H1 (cell line): ENCODE data around the gene IFNK. TPM values are rescaled to one million over a fixed set of nuclear protein-coding genes. Genes with fewer than 3 reads are reported as not detected.

ENCODE experiments used
- CTCF ChIA-PET: fragments of 300-600 bp; sonication (Branson Sonifier 250); formaldehyde crosslinking; loops from one replicate; lab custom pipeline; 2021; ENCODE audit not compliant: partially characterized antibody; lab: Charles Lee
- POLR2A ChIA-PET: fragments of 300-600 bp; sonication (Branson Sonifier 250); formaldehyde crosslinking; loops from one replicate; lab custom pipeline; 2021; ENCODE audit warnings: inconsistent platforms; ENCODE audit not compliant: partially characterized antibody; lab: Charles Lee
- DNase-seq, 2 experiments: peaks; one replicate each; pipeline versions ENCODE4 v3.0.0 to v3.0.0-alpha.2; 2010 to 2022; ENCODE audit warnings: low spot score in 2 of 2, low read depth in 1 of 2, mixed read lengths in 1 of 2
- FAIRE-seq: peaks from 2 replicates; lab custom pipeline; 2011; peaks lifted over from hg19 to GRCh38; lab: Jason Lieb, UNC
- H2AFZ ChIP-seq: 2 replicates; pipeline ENCODE4 v1.8.1; 2012; ENCODE audit warnings: low read length, inconsistent platforms
- H2AK5ac ChIP-seq: 2 replicates; pipeline ENCODE4 v1.6.1; 2013; ENCODE audit warnings: low read depth, low read length
- H2BK120ac ChIP-seq: replicated peaks from 2 replicates; pipeline ENCODE3; 2013; ENCODE audit warnings: low read depth, low read length, inconsistent platforms
- H2BK12ac ChIP-seq: 2 replicates; pipeline ENCODE4 v1.6.1; 2013; ENCODE audit warnings: low read depth, low read length
- H2BK15ac ChIP-seq: 2 replicates; pipeline ENCODE4 v1.6.1; 2013; ENCODE audit warnings: low read length
- H2BK20ac ChIP-seq: 2 replicates; pipeline ENCODE4 v1.6.1; 2013; ENCODE audit warnings: low read length
- H2BK5ac ChIP-seq: 2 replicates; pipeline ENCODE4 v1.6.1; 2013; ENCODE audit warnings: low read depth, low read length
- H3K14ac ChIP-seq: 2 replicates; pipeline ENCODE4 v1.6.1; 2013; ENCODE audit warnings: inconsistent platforms; ENCODE audit not compliant: insufficient read length
- H3K18ac ChIP-seq: 2 replicates; pipeline ENCODE4 v1.6.1; 2013; ENCODE audit warnings: low read length; ENCODE audit errors: extremely low read depth
- H3K23ac ChIP-seq: 2 replicates; pipeline ENCODE4 v1.6.1; 2013; ENCODE audit warnings: inconsistent platforms; ENCODE audit not compliant: insufficient read length
- H3K23me2 ChIP-seq: 2 replicates; pipeline ENCODE4 v1.6.1; 2013; ENCODE audit warnings: low read depth, low read length
- H3K27ac ChIP-seq: 2 replicates; pipeline ENCODE4 v1.6.1; 2011; ENCODE audit warnings: low read depth, low read length, inconsistent platforms
- H3K27me3 ChIP-seq, 4 experiments: replicated peaks in 1 of 4; 1 replicate in 1 of 4; 2 replicates in 3 of 4; pipeline versions ENCODE4 v1.6.1 to v1.8.1; 2011 to 2013; ENCODE audit warnings: low read length in 3 of 4, mild to moderate bottlenecking in 3 of 4, inconsistent platforms in 2 of 4, mixed read lengths in 2 of 4, moderate library complexity in 1 of 4; ENCODE audit not compliant: control insufficient read depth in 3 of 4, insufficient read depth in 3 of 4; ENCODE audit errors: extremely low read depth in 1 of 4
- H3K36me3 ChIP-seq, 4 experiments: 2 replicates each; pipeline versions ENCODE4 v1.6.1 to v1.8.1; 2011 to 2013; ENCODE audit warnings: mild to moderate bottlenecking in 4 of 4, low read length in 3 of 4, moderate library complexity in 2 of 4, control low read depth in 1 of 4, inconsistent platforms in 1 of 4; ENCODE audit not compliant: insufficient read depth in 4 of 4, control insufficient read depth in 2 of 4
- H3K4ac ChIP-seq: replicated peaks from 2 replicates; pipeline ENCODE3; 2013; ENCODE audit warnings: low read length, low read depth, mixed read lengths, inconsistent platforms; ENCODE audit not compliant: insufficient read length
- H3K4me1 ChIP-seq, 4 experiments: replicated peaks in 1 of 4; 1 replicate in 1 of 4; 2 replicates in 3 of 4; pipeline versions ENCODE4 v1.6.1 to v1.8.1; 2011 to 2013; ENCODE audit warnings: low read length in 3 of 4, inconsistent platforms in 2 of 4, mixed read lengths in 1 of 4; ENCODE audit not compliant: insufficient read depth in 4 of 4, control insufficient read depth in 3 of 4
- H3K4me2 ChIP-seq, 2 experiments: 2 replicates each; pipeline versions ENCODE4 v1.6.1 to v1.8.1; 2011 to 2013; ENCODE audit warnings: low read depth in 2 of 2, low read length in 2 of 2, control low read depth in 1 of 2, inconsistent platforms in 1 of 2, mild to moderate bottlenecking in 1 of 2; ENCODE audit not compliant: insufficient read depth in 1 of 2
- H3K4me3 ChIP-seq, 4 experiments: fragments of 200-600, 300-600 bp in 1 of 4; sonication (generic), shearing (Covaris generic), sonication (Bioruptor Twin) in 1 of 4; 2 replicates each; pipeline versions ENCODE4 v1.5.1 to v1.8.1; 2011 to 2016; ENCODE audit warnings: low read length in 4 of 4, low read depth in 3 of 4, control low read depth in 2 of 4, inconsistent platforms in 2 of 4, mild to moderate bottlenecking in 2 of 4, mixed read lengths in 1 of 4, moderate library complexity in 1 of 4; ENCODE audit not compliant: insufficient read depth in 2 of 4; ENCODE audit errors: extremely low read depth in 1 of 4
- H3K56ac ChIP-seq: replicated peaks from 2 replicates; pipeline ENCODE3; 2013; ENCODE audit warnings: low read depth, mild to moderate bottlenecking, mixed read lengths, low read length, inconsistent platforms; ENCODE audit not compliant: insufficient read length
- H3K79me1 ChIP-seq: 2 replicates; pipeline ENCODE4 v1.6.1; 2013; ENCODE audit warnings: low read depth, low read length, control low read depth
- H3K79me2 ChIP-seq, 2 experiments: 2 replicates each; pipeline versions ENCODE4 v1.6.1 to v1.8.1; 2012 to 2013; ENCODE audit warnings: low read length in 2 of 2, mild to moderate bottlenecking in 2 of 2, inconsistent platforms in 1 of 2; ENCODE audit not compliant: insufficient read depth in 2 of 2, control insufficient read depth in 1 of 2
- H3K9ac ChIP-seq, 4 experiments: replicated peaks in 1 of 4; 1 replicate in 1 of 4; 2 replicates in 3 of 4; pipeline versions ENCODE4 v1.6.1 to v1.8.1; 2011 to 2013; ENCODE audit warnings: low read depth in 3 of 4, low read length in 3 of 4, control low read depth in 2 of 4, mild to moderate bottlenecking in 2 of 4, moderate library complexity in 2 of 4, inconsistent platforms in 1 of 4; ENCODE audit errors: extremely low read depth in 1 of 4
- H3K9me3 ChIP-seq, 2 experiments: 2 replicates each; pipeline versions ENCODE4 v1.6.1 to v1.8.1; 2012 to 2013; ENCODE audit warnings: mild to moderate bottlenecking in 2 of 2, moderate library complexity in 2 of 2, control low read depth in 1 of 2, inconsistent platforms in 1 of 2, low read depth in 1 of 2, low read length in 1 of 2, mixed read lengths in 1 of 2; ENCODE audit not compliant: insufficient read depth in 2 of 2
- H4K20me1 ChIP-seq, 2 experiments: replicated peaks in 1 of 2; 2 replicates each; pipeline versions ENCODE3 to v1.8.1; 2011 to 2013; ENCODE audit warnings: inconsistent platforms in 2 of 2, low read length in 2 of 2, mild to moderate bottlenecking in 1 of 2; ENCODE audit not compliant: insufficient read depth in 2 of 2, control insufficient read depth in 1 of 2
- H4K5ac ChIP-seq: 2 replicates; pipeline ENCODE4 v1.6.1; 2013; ENCODE audit warnings: low read length, low read depth, mixed read lengths, inconsistent platforms; ENCODE audit not compliant: insufficient read length
- H4K8ac ChIP-seq: 2 replicates; pipeline ENCODE4 v1.8.0; 2013; ENCODE audit warnings: mild to moderate bottlenecking, moderate library complexity, low read length, inconsistent platforms; ENCODE audit not compliant: insufficient read depth; ENCODE audit errors: extremely low read depth
- H4K91ac ChIP-seq: replicated peaks from 2 replicates; pipeline ENCODE3; 2013; ENCODE audit warnings: low read length, mixed read lengths, inconsistent platforms; ENCODE audit not compliant: insufficient read length
- EGR1 ChIP-seq: IDR thresholded peaks from 2 replicates; pipeline ENCODE4 v1.6.1; 2011; ENCODE audit warnings: low read depth, low read length, borderline replicate concordance
- EP300 ChIP-seq, 2 experiments: IDR thresholded peaks; 1 replicate in 1 of 2; 2 replicates in 1 of 2; pipeline ENCODE4 v1.6.1; 2011 to 2012; ENCODE audit warnings: low read depth in 2 of 2, low read length in 2 of 2, mild to moderate bottlenecking in 2 of 2, borderline replicate concordance in 1 of 2, inconsistent platforms in 1 of 2, moderate library complexity in 1 of 2
- JUND ChIP-seq: IDR thresholded peaks from 2 replicates; pipeline ENCODE4 v1.6.1; 2011; ENCODE audit warnings: mild to moderate bottlenecking, improper control_type of control experiment, low read length
- KDM5A ChIP-seq: fragments of 200-600 bp; IDR thresholded peaks from 2 replicates; pipeline ENCODE4 v1.7.1; 2012; ENCODE audit warnings: mild to moderate bottlenecking, low read length, inconsistent platforms, mixed read lengths
- NRF1 ChIP-seq: IDR thresholded peaks from 2 replicates; pipeline ENCODE4 v1.6.1; 2011; ENCODE audit warnings: mild to moderate bottlenecking, low read depth, low read length, improper control_type of control experiment
- PHF8 ChIP-seq: fragments of 200-600 bp; sonication (generic); conservative IDR thresholded peaks from 2 replicates; pipeline ENCODE4 v1.7.1; 2012; ENCODE audit warnings: low read depth, mild to moderate bottlenecking, inconsistent platforms, low read length, moderate library complexity
- RFX5 ChIP-seq: IDR thresholded peaks from 2 replicates; pipeline ENCODE4 v1.6.1; 2011; ENCODE audit warnings: low read depth, low read length, improper control_type of control experiment, borderline replicate concordance
- SAP30 ChIP-seq: fragments of 300-600 bp; sonication (generic); IDR thresholded peaks from 2 replicates; pipeline ENCODE4 v1.7.1; 2012; ENCODE audit warnings: low read length, moderate library complexity, mild to moderate bottlenecking, inconsistent platforms; ENCODE audit not compliant: insufficient read depth, insufficient replicate concordance
- SIX5 ChIP-seq: IDR thresholded peaks from 2 replicates; pipeline ENCODE4 v1.6.1; 2011; ENCODE audit warnings: mild to moderate bottlenecking, low read depth, low read length
- TAF1 ChIP-seq: IDR thresholded peaks from 2 replicates; pipeline ENCODE4 v1.6.1; 2011; ENCODE audit warnings: mild to moderate bottlenecking, low read depth, low read length
- TBP ChIP-seq: IDR thresholded peaks from 2 replicates; pipeline ENCODE4 v1.6.1; 2011; ENCODE audit warnings: low read depth, low read length, improper control_type of control experiment
- TCF12 ChIP-seq: IDR thresholded peaks from 2 replicates; pipeline ENCODE4 v1.6.1; 2011; ENCODE audit warnings: low read depth, mild to moderate bottlenecking, low read length
- whole genome bisulfite sequencing, 2 experiments: shearing (Covaris generic) in 1 of 2; methylation state at CpG; one replicate each; pipeline versions ENCODE4 v1.1.6 to v1.1.7; 2013 to 2015; ENCODE audit warnings: low lambda C conversion rate in 2 of 2, mixed read lengths in 2 of 2, inconsistent platforms in 1 of 2, low coverage in 1 of 2, missing lambda C conversion rate in 1 of 2; ENCODE audit not compliant: insufficient replicate concordance in 2 of 2, insufficient coverage in 1 of 2, insufficient read length in 1 of 2; ENCODE audit errors: extremely low coverage in 1 of 2, missing lambda C conversion rate in 1 of 2; 5-methylcytosine and 5-hydroxymethylcytosine counted together
- polyA plus RNA-seq, 7 experiments: library from polyadenylated mRNA; depleted of rRNA in 3 of 7; stranded (reverse) in 5 of 7; unstranded in 2 of 7; fragments of >200 nt in 5 of 7; fragments of 200-250 nt in 2 of 7; gene quantifications; 1 replicate in 5 of 7; 2 replicates in 1 of 7; 4 replicates in 1 of 7; pipeline versions ENCODE4 v1.2.1 to v1.2.3, GENCODE V29; 2011 to 2013; ENCODE audit warnings: missing spikeins in 2 of 7, mixed read lengths in 2 of 7
- total RNA-seq: library from RNA; stranded (reverse); fragmentation: NEBNext Ultra II Directional; extraction: Animal tissue kit (Norgen Biotek cat#: 25700); gene quantifications from 2 replicates; pipeline ENCODE4 v1.2.1, GENCODE V29; 2021
- TF ChIP-seq, protein P1 (sequence below): IDR thresholded peaks from 2 replicates; pipeline ENCODE4 v1.6.1; 2012; ENCODE audit warnings: inconsistent platforms

Gene IFNK
- total and polyA plus RNA-seq, 2 of the 8 experiments (the other 6 are each of a cell fraction or from before 2014, with no cell fraction given), result not detected

DNA sequence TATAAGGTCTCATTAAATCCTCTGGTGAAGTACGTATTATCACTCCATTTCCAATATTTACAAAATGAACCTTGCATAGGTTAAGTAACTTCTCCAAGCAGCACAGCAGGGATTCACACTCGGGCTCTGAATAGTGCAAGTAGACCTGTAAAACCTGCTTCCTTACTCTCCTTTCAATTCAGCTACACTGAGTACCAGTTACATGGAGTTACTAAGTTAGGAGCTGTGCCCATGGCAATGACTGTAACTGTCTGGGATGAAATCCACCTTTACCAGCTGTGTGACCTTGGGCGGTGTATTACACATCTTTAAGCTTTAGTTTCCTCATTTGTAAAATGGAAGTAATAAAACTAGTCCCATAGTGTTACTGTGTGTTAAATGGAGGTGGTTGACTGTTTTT lies 21.4 kb downstream of the IFNK start:
- H3K27ac ChIP-seq, result no peak overlapping the region
- no peak overlapping the region for H2BK15ac ChIP-seq
- H4K91ac ChIP-seq, result no peak overlapping the region
- H3K23ac ChIP-seq, result no peak overlapping the region
- H2AK5ac ChIP-seq, result no peak overlapping the region
- H4K5ac ChIP-seq, result no peak overlapping the region
- H3K4me2 ChIP-seq, result no peak overlapping the region
- no peak for FAIRE-seq
- no peak overlapping the region for H3K4me3 ChIP-seq
- WGBS, 2 experiments, result 83% methylated on average over 3 of the region's 3 CpGs; no CpG with 5 or more reads in 1 of the 2 experiments
- POLR2A ChIA-PET, result interaction anchor here (0.7 to 1.7 kb wide), 2 partner anchors 9 to 18 kb away, joined by 3 to 5 read pairs; no protein-coding TSS in a partner anchor
- H3K79me1 ChIP-seq, result no peaks in the 10 kb centered on the region
- CTCF ChIA-PET, result interaction anchor here (0.6 to 5.3 kb wide), 10 partner anchors 9 to 319 kb away, joined by 3 to 63 read pairs (median 5); partner anchors contain the start of gene MOB3B
- H3K79me2 ChIP-seq, result no peaks in the 10 kb centered on the region
- H2AFZ ChIP-seq, result no peak overlapping the region
- H2BK12ac ChIP-seq, result no peak overlapping the region
- H2BK5ac ChIP-seq, result no peak overlapping the region
- H3K56ac ChIP-seq, result no peak overlapping the region
- no peak overlapping the region for H4K8ac ChIP-seq
- H3K14ac ChIP-seq, result no peak overlapping the region
- no peak overlapping the region for H3K9ac ChIP-seq
- H3K23me2 ChIP-seq, result no peaks in the 10 kb centered on the region
- H2BK120ac ChIP-seq, result no peak overlapping the region
- DNase-seq, result no peak
- TF ChIP-seq KDM5A (no peak), SIX5 (no peak), TBP (no peak), SAP30 (no peak), RFX5 (no peak), TAF1 (no peak), JUND (no peak), PHF8 (no peak), NRF1 (no peak), EGR1 (no peak), EP300 (IDR thresholded peaks at IDR 0.05; ENCODE audit: borderline replicate concordance in 1 of 2, low read depth in 2 of 2, low read length in 2 of 2) (no peak), TCF12 (no peak)
- TF ChIP-seq, protein P1, sequence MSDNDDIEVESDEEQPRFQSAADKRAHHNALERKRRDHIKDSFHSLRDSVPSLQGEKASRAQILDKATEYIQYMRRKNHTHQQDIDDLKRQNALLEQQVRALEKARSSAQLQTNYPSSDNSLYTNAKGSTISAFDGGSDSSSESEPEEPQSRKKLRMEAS, result no peak
- H2BK20ac ChIP-seq, result no peak overlapping the region
- no peaks in the 10 kb centered on the region for H3K27me3 ChIP-seq
- H4K20me1 ChIP-seq, result peaks cover 0 to 1% of the 10 kb centered on the region in 2 experiments
- peaks cover 0 to 45% (median 10%) of the 10 kb centered on the region in 4 experiments; a peak in 6 of 8 replicates for H3K36me3 ChIP-seq
- H3K9me3 ChIP-seq, result no peaks in the 10 kb centered on the region
- no peak overlapping the region for H3K4ac ChIP-seq
- no peak overlapping the region for H3K18ac ChIP-seq
- H3K4me1 ChIP-seq, result peaks cover 0 to 4% (median 0%) of the 10 kb centered on the region in 4 experiments; a peak in 1 of 7 replicates
